Natural killer cell (primary cell): ENCODE measurements around the gene HAUS8. TPM values are rescaled to one million over a fixed set of nuclear protein-coding genes. Genes with fewer than 3 reads are reported as not detected.

Experiments
- ATAC-seq, 3 donors: fragments of 150-1000 bp in 2 of 3; fragments of 200-7000 bp in 1 of 3; cut with Tn5 transposase; 1 replicate in 1 of 3; 2 replicates in 2 of 3; pipeline ENCODE4 v1.10.0; 2021; ENCODE audit warnings: mild to moderate bottlenecking in 2 of 3, moderate library complexity in 2 of 3
- DNase-seq, 2 donors: peaks; one replicate each; pipeline versions ENCODE4 v3.0.0 to v3.0.0-alpha.2; 2013 to 2021; ENCODE audit warnings: mixed read lengths in 1 of 2
- H3K27ac ChIP-seq: one replicate; pipeline ENCODE4 v1.5.1; 2013; ENCODE audit warnings: mild to moderate bottlenecking, low read length
- H3K27me3 ChIP-seq: one replicate; pipeline ENCODE4 v1.6.1; 2013; ENCODE audit warnings: low read length; ENCODE audit not compliant: control insufficient read depth, insufficient read depth
- H3K36me3 ChIP-seq: one replicate; pipeline ENCODE4 v1.6.1; 2013; ENCODE audit warnings: low read length; ENCODE audit not compliant: control insufficient read depth, insufficient read depth
- H3K4me1 ChIP-seq: one replicate; pipeline ENCODE4 v1.6.1; 2013; ENCODE audit warnings: low read length; ENCODE audit not compliant: control insufficient read depth, insufficient read depth
- H3K4me3 ChIP-seq: one replicate; pipeline ENCODE4 v1.5.1; 2013; ENCODE audit warnings: low read length
- H3K9me3 ChIP-seq: one replicate; pipeline ENCODE4 v1.6.1; 2013; ENCODE audit warnings: low read length; ENCODE audit not compliant: control insufficient read depth, insufficient read depth
- H3K27ac Mint-ChIP-seq, 2 donors: one replicate each; pipeline ENCODE4 v1.8.0; 2022; ENCODE audit warnings: mild to moderate bottlenecking in 2 of 2, mixed read lengths in 2 of 2, moderate library complexity in 1 of 2
- H3K27me3 Mint-ChIP-seq, 2 donors: one replicate each; pipeline ENCODE4 v1.8.0; 2022; ENCODE audit warnings: low read depth in 2 of 2, mixed read lengths in 2 of 2
- H3K36me3 Mint-ChIP-seq: one replicate; pipeline ENCODE4 v1.8.0; 2022; ENCODE audit warnings: mixed read lengths
- H3K4me1 Mint-ChIP-seq, 2 donors: one replicate each; pipeline ENCODE4 v1.8.0; 2022; ENCODE audit warnings: mixed read lengths in 2 of 2
- H3K4me3 Mint-ChIP-seq: one replicate; pipeline ENCODE4 v1.8.0; 2022; ENCODE audit warnings: mild to moderate bottlenecking, moderate library complexity, mixed read lengths
- H3K9me3 Mint-ChIP-seq, 2 donors: one replicate each; pipeline ENCODE4 v1.8.0; 2022; ENCODE audit warnings: mixed read lengths in 2 of 2
- WGBS: methylation state at CpG from one replicate; pipeline ENCODE4 v1.1.7; 2013; ENCODE audit warnings: missing lambda C conversion rate; ENCODE audit not compliant: insufficient coverage; 5-methylcytosine and 5-hydroxymethylcytosine counted together
- intact Hi-C: fragments of 100-400 bp; cut with micrococcal nuclease; formaldehyde crosslinking; loops from one replicate; pipeline ENCODE4 v1.14.2; 2022
- total RNA-seq, 4 donors: library from RNA; stranded (reverse); fragments of 120-200 nt in 1 of 4; gene quantifications; one replicate each; pipeline versions ENCODE4 v1.2.3 to v1.2.4, GENCODE V29; 2013 to 2022
- TF ChIP-seq, protein P1 (sequence below): fragments of 200-600 bp; IDR thresholded peaks from one replicate; pipeline ENCODE4 v1.8.0; 2022; ENCODE audit warnings: antibody characterized with exemption

HAUS8 gene
- total RNA-seq, 3 donors from 2014 or later (not counting 1 experiment from before 2014, with no cell fraction given) = 10.3 to 13.5 (median 10.4) TPM

DNA sequence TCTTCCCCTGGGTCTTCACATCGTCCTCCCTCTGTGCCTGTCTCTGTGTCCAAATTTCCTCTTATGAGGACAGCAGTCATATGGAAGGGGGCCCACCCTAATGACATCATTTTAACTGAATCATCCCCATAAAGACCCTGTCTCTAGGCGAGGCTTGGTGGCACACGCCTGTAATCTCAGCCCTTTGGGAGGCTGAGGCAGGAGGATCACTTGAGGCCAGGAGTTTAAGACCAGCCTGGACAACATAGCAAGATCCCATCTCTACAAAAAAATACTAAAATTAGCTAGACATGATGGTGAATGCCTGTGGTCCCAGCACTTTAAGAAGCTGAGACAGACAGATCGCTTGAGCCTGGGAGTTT is 5.2 kb upstream of the HAUS8 start:
- no peak overlapping the region for H3K4me3 ChIP-seq
- DNase-seq = no peak
- H3K4me1 ChIP-seq = peaks cover 60% of the 10 kb centered on the region
- no peaks in the 10 kb centered on the region for H3K36me3 Mint-ChIP-seq
- H3K27me3 Mint-ChIP-seq = no peaks in the 10 kb centered on the region
- no peaks in the 10 kb centered on the region for H3K27me3 ChIP-seq
- peak overlapping the region; percentile 75 to 88 for H3K27ac Mint-ChIP-seq
- no peaks in the 10 kb centered on the region for H3K9me3 Mint-ChIP-seq
- ATAC-seq = no peak
- intact Hi-C loops = loop anchor here (1.0 to 2.0 kb wide), 2 partner anchors 45 to 54 kb away; no protein-coding TSS in a partner anchor
- peaks cover 4% of the 10 kb centered on the region for H3K36me3 ChIP-seq
- H3K4me1 Mint-ChIP-seq = peaks cover 57 to 74% of the 10 kb centered on the region in 2 donors
- H3K27ac ChIP-seq = peak overlapping the region; percentile 62
- WGBS = 88% methylated on average over 4 of the region's 4 CpGs
- H3K9me3 ChIP-seq = no peaks in the 10 kb centered on the region
- TF ChIP-seq, protein P1, sequence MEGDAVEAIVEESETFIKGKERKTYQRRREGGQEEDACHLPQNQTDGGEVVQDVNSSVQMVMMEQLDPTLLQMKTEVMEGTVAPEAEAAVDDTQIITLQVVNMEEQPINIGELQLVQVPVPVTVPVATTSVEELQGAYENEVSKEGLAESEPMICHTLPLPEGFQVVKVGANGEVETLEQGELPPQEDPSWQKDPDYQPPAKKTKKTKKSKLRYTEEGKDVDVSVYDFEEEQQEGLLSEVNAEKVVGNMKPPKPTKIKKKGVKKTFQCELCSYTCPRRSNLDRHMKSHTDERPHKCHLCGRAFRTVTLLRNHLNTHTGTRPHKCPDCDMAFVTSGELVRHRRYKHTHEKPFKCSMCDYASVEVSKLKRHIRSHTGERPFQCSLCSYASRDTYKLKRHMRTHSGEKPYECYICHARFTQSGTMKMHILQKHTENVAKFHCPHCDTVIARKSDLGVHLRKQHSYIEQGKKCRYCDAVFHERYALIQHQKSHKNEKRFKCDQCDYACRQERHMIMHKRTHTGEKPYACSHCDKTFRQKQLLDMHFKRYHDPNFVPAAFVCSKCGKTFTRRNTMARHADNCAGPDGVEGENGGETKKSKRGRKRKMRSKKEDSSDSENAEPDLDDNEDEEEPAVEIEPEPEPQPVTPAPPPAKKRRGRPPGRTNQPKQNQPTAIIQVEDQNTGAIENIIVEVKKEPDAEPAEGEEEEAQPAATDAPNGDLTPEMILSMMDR = no peak
- peak overlapping the region; percentile 74 for H3K4me3 Mint-ChIP-seq

GRCh38 chr19:17079710-17080439 is 4.6 kb upstream of the HAUS8 start:
- 30% methylated on average over 28 of the region's 28 CpGs for WGBS
- Mint-ChIP-seq H3K4me1 (peaks cover 53 to 74% of the 10 kb centered on the region in 2 donors), H3K27me3 (no peaks in the 10 kb centered on the region), H3K9me3 (no peaks in the 10 kb centered on the region), H3K36me3 (no peaks in the 10 kb centered on the region), H3K27ac (peak overlapping the region; percentile 75 to 88), H3K4me3 (peak overlapping the region; percentile 74)
- ATAC-seq = peak; percentile 33 to 41 (median 37)
- H3K36me3 ChIP-seq = peaks cover 4% of the 10 kb centered on the region
- intact Hi-C loops = loop anchor here (1.0 to 2.0 kb wide), 2 partner anchors 45 to 55 kb away; no protein-coding TSS in a partner anchor
- TF ChIP-seq, protein P1 = peak; percentile 26
- peak; percentile 46 to 78 for DNase-seq
- H3K4me1 ChIP-seq = peaks cover 62% of the 10 kb centered on the region
- H3K4me3 ChIP-seq = peak overlapping the region; percentile 1
- H3K9me3 ChIP-seq = no peaks in the 10 kb centered on the region
- peak overlapping the region; percentile 62 for H3K27ac ChIP-seq
- no peaks in the 10 kb centered on the region for H3K27me3 ChIP-seq

- ATAC-seq (no peak), DNase-seq (no peak)
- Histone ChIP-seq H3K27ac (peak overlapping the region; percentile 62), H3K27me3 (no peaks in the 10 kb centered on the region), H3K9me3 (no peaks in the 10 kb centered on the region), H3K4me1 (peaks cover 69% of the 10 kb centered on the region), H3K4me3 (peak overlapping the region; percentile 1), H3K36me3 (peaks cover 4% of the 10 kb centered on the region)
- Mint-ChIP-seq H3K4me3 (peak overlapping the region; percentile 74), H3K9me3 (no peaks in the 10 kb centered on the region), H3K36me3 (no peaks in the 10 kb centered on the region), H3K27ac (peak overlapping the region; percentile 75 to 88), H3K4me1 (peaks cover 59 to 79% of the 10 kb centered on the region in 2 donors), H3K27me3 (no peaks in the 10 kb centered on the region)
- WGBS = 80% methylated on average over 19 of the region's 19 CpGs
- intact Hi-C loops = no loop called here
- TF ChIP-seq, protein P1 = no peak
These were observed 3.9 kb upstream of the HAUS8 start for GRCh38 chr19:17078920-17079709.
